Ureter (tissue), 1 donor: ENCODE results near the gene PLD5. TPM values are rescaled to one million over a fixed set of nuclear protein-coding genes. Genes with fewer than 3 reads are reported as not detected.
"Not testable (repeated sequence)": the region's sequence is repeated elsewhere in the genome, so short reads cannot be mapped to it uniquely, and the experiment has no call there.

Source experiments
- DNase-seq: peaks from one replicate; pipeline ENCODE4 v3.0.0-alpha.2; 2020; ENCODE audit warnings: low spot score
- total RNA-seq: library from RNA; stranded (reverse); gene quantifications from one replicate; pipeline ENCODE4 v1.2.4, GENCODE V29; 2023
- donor health status: DM: yes; HTN: yes; CAD: no.

The PLD5 gene
- total RNA-seq, 1 donor from 2014 or later, result 0.13 TPM

DNA sequence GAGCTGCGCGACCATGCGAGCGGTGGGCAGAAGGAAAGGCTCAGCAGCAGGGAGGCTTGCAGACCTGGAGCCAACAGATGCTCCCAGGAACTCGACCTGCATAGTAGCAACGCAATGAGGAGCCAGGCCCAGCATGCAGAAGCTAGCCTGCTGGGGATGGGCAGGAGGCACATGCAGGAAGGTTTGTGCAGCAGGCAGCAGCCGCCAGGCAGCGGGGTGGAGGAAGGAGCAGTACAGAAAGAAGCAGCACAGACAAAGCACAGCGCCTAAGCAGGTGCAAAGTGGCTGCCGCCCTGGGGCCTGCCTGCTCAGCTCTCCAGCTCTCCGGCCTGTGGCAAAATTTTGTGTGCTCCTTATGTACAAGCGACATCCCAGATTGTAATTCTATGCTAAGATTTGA lies 312.1 kb downstream of the PLD5 start:
- DNase-seq, result no peak

DNA sequence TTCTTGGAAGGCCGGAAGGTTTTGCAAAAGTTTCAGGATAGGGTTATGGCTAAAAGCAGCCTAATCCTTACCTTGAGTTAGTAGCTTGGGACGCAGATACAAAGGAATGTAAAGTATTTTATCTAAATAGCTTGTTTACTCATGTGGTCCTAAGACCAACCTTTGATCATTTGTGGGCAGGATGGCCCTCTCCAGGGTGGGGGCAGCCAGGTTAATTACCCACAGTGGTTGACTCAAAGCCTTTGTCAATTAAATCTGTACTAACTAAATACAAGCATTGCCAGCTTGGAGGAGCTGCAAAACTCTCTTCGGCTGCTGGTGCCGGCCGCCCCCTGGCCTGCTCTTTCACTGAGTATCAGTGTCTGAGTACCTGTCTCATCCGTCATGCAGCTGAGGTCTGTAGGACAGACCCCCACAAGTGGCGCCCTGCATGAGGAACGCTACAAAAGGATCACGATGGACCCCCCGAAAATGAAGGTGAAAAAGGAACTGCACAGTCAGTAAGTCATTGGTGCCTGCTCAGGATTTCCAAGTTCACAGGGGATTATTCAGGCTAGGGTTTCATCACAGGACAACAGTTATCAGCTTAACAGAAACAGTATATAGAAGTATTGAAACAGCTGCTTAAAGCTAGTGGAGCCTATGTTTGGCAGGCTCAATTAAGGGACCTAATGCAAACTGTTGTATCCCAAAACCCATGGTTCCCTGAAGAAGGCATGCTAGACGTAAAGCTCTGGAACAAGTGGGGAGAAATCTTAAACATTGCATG lies 313.1 kb downstream of the PLD5 start:
- DNase-seq, result no peak

GRCh38 chr1:242210316-242210715 lies 314.2 kb downstream of the PLD5 start:
- DNase-seq, result not testable (repeated sequence)

DNA sequence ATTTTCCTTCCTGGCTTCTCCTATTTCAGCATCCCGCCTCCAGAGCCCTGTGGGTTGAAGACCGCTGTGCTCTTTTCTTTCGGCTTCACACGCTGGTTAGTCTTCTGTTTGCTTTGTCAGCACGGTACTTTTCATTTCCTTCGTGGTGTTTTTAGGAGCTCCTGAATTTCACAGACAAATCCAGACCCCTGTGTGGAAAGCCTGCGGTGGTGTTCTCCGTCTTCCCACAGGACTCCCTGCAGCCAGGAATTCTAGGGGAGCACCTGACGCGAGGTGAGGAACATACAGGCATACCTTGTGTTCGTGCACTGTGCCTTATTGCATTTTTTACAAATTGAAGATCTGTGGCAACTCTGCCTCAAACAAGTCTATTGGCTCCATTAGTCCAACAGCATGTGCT lies 315.4 kb downstream of the PLD5 start:
- no peak for DNase-seq

DNA sequence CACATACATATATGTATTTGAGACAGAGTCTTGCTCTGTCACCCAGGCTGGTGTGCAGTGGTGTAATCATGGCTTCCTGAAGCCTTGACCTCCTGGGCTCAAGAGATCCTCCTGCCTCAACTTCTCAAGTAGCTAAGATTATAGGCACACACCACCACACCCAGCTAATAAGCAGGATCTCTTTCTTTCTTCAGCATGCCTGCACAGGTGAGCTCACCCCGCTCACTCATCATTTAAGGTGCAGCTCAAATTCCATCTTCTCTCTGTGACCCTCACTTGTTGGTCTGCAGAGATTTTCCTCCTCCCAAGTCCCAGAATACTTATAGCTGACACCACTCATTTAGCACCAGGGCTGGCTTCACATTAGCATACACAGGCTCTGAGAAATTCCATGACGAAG lies 316.5 kb downstream of the PLD5 start:
- DNase-seq, result no peak

DNA sequence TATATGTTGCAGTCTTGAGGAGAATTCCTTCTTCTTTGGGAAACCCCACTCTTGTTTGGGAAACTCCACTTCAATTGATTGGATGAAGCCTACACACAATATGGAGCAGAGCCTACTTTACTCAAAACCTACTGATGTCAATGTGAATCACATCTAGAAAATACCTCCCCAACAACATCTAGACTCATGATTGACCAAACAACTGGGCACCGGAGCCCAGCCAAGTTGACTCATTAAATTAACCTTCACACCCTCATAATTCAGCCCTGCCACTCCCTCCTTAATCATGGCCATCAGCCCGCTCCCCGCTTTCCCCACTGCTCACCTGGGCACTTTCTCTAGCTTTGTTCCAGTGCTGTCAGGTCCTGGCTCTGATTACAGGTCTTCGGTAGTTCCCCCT lies 317.5 kb downstream of the PLD5 start:
- no peak for DNase-seq

DNA sequence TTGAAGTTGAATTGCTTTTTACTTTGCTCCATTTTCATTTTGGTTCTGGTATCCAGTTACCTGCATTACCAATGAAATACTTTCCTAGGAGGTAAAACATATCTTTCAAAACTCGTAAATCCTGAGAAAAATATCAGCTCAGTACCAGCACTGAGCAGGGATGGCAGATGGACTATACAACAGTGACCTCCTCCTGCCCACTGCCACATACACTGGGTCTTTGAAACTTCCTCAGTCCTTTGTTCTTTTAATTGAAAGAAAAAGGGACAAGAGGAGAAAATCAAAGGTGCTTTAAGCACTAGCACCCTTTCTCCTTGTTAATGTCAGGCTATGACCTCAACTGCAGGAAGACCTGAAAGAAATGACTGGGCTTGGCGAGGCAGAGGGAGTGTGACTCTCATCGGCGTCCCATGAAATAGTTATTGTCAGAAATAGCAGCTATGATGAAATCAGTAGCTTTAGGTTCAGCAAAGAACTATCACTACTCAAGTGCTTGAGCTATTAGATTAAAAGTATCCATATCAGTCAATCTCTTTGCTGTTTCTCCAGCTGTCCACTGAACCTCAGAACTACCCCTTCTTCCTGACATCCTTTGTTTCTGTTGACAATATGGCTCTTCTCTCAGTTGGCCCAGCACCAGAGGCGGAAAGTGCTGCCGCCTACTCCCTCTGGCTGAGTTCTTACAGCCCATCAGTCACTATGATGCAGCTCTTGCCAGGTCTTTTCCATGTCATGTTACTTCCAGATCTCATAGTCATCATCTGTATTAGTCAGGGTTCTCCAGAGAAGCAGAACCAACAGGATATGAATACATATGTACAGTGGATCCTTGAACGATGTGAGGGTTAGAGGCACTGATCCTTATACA lies 318.6 kb downstream of the PLD5 start:
- DNase-seq, result no peak

DNA sequence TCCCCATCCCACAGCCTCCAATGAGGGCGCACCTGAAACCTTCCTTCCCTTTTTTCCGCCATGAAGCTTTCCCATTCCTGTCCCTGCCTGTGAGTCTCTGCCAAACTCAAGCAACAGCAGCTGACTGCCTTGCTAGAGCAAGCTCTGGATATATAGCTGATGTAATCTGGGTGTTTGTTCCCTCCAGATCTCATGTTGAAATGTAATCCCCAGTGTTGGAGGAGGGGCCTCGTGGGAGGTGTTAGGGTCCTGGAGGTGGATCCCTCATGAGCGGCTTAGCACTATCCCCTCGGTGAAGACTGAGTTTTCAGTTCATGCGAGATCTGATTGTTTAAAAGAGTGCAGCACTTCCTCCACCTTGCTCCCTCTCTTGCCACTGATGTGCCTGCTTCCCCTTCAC lies 321.2 kb downstream of the PLD5 start:
- DNase-seq, result no peak

DNA sequence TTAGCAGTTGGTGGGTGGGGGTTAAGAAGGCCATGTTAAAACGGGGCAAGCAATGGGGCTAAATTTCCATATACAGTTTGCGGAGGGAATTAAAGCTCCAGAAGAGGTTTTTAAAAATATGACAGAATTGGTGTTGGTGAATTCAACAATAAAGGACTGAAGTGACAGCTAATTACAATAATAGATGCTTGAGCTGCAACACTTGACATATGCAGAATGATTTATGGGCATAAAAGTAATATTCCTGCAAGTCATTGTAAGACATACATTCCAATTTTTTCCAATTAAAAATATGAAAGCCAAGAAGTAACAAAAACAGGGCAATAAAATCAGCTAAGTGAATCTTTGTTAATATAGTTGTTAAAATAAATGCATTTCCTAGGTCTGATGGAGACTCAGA lies 323.4 kb downstream of the PLD5 start:
- no peak for DNase-seq

- DNase-seq, result no peak
Observed at GRCh38 chr1:242199776-242200458, 324.6 kb downstream of the PLD5 start.

DNA sequence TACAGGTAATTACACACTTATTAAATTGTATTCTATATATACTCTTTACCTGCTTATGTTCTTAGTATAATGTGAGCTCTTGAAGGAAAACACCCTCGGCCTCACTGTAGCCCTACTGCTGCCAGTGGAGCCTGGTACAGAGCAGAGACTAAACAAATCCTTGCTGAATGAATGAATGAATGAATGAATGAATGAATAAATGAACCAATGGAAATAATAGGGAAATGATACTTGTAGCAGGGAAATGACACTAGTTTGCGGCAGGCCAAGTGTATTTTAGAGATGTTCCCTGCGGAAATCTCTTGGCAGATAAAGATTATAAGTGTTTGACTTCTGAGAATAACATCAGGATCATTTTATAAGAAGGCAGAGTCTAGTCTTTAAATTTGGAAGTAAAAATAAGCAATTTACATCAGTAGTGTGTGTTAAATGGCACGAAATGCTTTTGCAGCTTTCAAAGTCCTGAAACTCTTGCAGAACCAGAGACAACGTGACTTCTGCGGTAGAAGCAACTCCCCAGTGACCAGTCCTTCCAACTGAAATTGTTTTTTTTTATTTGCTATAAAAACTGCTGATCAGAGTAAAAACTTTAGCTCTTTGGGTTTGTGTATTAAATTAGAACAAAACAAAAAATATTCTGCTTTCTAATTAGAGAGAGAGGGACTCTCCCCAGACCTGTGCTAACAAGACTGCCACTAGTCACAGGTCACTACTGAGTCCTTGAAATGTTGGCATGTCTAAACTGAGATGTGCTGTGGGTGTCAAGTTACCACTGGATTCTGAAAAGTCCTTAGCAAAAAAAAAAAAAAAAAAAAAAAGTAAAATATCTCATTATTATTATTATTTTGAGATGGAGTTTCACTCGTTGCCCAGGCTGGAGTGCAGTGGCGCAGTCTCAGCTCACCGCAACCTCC lies 326.3 kb downstream of the PLD5 start:
- DNase-seq, result no peak

GRCh38 chr1:242196914-242197313 lies 327.6 kb downstream of the PLD5 start:
- DNase-seq, result no peak

DNA sequence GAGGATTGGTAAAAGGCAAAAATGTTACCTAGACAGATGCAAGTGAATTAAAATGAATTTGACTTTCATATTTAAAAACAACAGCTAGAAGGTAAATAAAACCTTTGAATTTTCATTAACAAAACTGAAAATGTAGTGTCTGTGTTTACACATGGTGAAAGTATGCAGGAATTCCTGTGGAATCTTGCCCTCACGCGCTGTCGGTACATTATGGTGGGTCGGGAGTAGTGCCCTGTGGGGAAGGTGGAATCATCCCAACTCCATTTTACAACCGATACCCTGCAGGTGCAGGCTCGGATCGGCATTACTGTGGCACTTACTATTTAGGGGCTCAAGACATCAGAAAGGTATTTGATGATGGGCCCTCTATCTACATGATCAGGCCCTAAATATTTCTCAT lies 328.4 kb downstream of the PLD5 start:
- no peak for DNase-seq

GRCh38 chr1:242189591-242189990 lies 334.9 kb downstream of the PLD5 start:
- DNase-seq, result no peak

DNA sequence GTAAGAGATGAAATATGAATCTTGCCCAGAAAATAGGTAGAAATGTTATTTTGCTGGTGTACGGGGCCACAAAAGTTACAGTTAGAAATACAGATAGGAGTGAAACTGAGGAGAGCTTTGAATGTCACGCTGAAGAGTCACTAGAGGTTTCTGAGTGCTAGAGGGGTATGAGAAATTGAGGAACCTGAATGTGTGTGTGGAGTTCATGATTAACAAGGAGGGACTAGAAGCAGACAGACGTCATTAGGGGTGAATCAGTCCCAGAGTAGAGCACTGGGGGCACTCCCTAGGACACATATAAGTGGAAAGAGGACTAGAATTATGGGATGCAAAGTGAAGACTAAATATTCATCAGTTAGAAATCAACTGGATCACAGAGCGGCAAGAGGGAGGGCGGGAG lies 336.7 kb downstream of the PLD5 start:
- no peak for DNase-seq

- DNase-seq, result no peak
Observed at GRCh38 chr1:242187171-242187570, 337.3 kb downstream of the PLD5 start.

- DNase-seq, result no peak
Observed at GRCh38 chr1:242185731-242186130, 338.8 kb downstream of the PLD5 start.

DNA sequence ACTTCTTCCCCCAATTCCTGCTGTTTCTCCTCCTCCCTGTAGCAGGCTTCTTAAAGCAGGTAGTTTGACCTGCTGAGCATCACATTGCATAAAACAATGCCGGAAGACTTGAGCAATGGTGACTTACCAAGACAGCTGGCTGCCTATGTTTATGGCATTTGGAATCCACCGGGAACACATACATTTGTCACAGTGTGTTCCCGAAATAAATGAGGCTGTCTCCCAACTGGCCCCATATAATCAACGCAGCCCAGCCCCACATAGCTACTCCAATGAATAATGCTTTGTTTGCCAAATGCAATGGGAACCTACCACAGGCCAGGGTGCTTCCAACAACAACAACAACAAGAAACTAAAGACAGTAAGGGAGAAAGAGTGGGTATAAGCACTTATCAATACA lies 339.5 kb downstream of the PLD5 start:
- DNase-seq, result no peak

DNA sequence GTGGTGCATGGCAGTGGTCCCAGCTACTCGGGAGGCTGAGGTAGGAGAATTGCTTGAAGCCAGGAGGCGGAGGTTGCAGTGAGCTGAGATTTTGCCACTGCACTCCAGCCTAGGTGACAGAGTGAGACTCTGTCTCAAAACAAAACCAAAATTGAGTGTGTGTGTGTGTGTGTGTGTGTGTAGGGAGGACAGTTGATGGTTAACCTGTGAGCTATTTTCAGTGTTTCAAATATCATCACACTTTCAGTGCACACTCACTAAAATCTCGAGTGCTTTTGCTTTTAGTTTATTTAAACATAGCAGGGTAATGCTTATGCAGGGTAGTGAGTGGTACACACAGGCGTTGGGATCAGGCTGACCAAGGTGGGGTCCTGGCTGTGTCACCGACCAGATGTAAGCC lies 344.7 kb downstream of the PLD5 start:
- not testable (repeated sequence) for DNase-seq

- no peak for DNase-seq
Observed at GRCh38 chr1:242178924-242179708, 345.4 kb downstream of the PLD5 start.

DNA sequence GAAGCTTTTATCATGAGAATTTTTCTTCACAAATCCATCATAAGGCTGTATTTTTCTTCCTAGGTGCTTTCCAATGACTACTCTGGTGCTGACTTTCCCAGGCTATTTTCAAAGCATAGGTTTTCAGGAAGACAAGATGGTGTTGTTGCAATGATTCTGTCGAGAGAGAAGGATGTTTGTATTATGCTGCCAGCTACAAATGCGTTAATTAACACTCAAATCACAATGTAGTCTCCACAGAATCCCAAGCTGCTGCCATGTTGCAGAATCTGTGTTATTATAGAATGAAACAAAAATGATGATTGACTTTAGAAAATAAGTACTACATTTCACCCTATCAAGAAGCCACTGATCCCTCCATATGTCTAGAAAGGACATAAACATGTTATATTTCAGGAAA lies 346.1 kb downstream of the PLD5 start:
- DNase-seq, result no peak
